Esophagus squamous epithelium (tissue), 5 donors: ENCODE results near the gene CEP78. TPM values are rescaled to one million over a fixed set of nuclear protein-coding genes. Genes with fewer than 3 reads are reported as not detected.

ENCODE experiments used
- DNase-seq: peaks from one replicate; lab custom pipeline; 2025; lab: John Stamatoyannopoulos, UW
- H3K27ac ChIP-seq, 4 donors: fragments of 200-600 bp; sonication (generic); one replicate each; pipeline ENCODE4 v1.5.1; 2016 to 2019; ENCODE audit warnings: mild to moderate bottlenecking in 1 of 4
- H3K27me3 ChIP-seq, 4 donors: fragments of 200-600 bp; sonication (generic); 1 replicate in 3 of 4; 2 replicates in 1 of 4; pipeline versions ENCODE4 v1.5.1 to v1.6.0; 2017 to 2021; ENCODE audit warnings: antibody characterized with exemption in 1 of 4
- H3K36me3 ChIP-seq, 3 donors: fragments of 200-600 bp; sonication (generic); one replicate each; pipeline ENCODE4 v1.5.1; 2016 to 2019
- H3K4me1 ChIP-seq, 3 donors: fragments of 200-600 bp; sonication (generic); one replicate each; pipeline ENCODE4 v1.5.1; 2017 to 2019
- H3K4me3 ChIP-seq, 4 donors: fragments of 200-600 bp; sonication (generic); 1 replicate in 3 of 4; 2 replicates in 1 of 4; pipeline ENCODE4 v1.5.1; 2016 to 2019; ENCODE audit warnings: mild to moderate bottlenecking in 2 of 4, moderate library complexity in 1 of 4
- H3K9me3 ChIP-seq, 3 donors: fragments of 200-600 bp; sonication (generic); one replicate each; pipeline ENCODE4 v1.5.1; 2016 to 2019
- CTCF ChIP-seq, 6 experiments: fragments of 450-650 bp in 4 of 6; fragments of 200-600 bp in 2 of 6; sonication (generic) in 2 of 6; IDR thresholded peaks; one replicate each; pipeline ENCODE4 v1.5.1; 2016 to 2019; ENCODE audit warnings: antibody characterized with exemption in 6 of 6, mild to moderate bottlenecking in 4 of 6, moderate library complexity in 4 of 6
- POLR2A ChIP-seq, 4 donors: fragments of 450-650 bp; IDR thresholded peaks; one replicate each; pipeline ENCODE4 v1.6.1; 2017; ENCODE audit warnings: antibody characterized with exemption in 4 of 4, mild to moderate bottlenecking in 4 of 4, moderate library complexity in 3 of 4
- WGBS, 2 donors: methylation state at CpG; one replicate each; pipeline ENCODE4 v1.1.5; 2018; 5-methylcytosine and 5-hydroxymethylcytosine counted together
- intact Hi-C: fragments of 100-400 bp; cut with DNase I; formaldehyde crosslinking; loops from one replicate; pipeline ENCODE4 v1.15.0; 2022
- total RNA-seq, 4 donors: library from RNA; depleted of rRNA; stranded (reverse); fragments of >200 nt; gene quantifications; one replicate each; pipeline ENCODE4 v1.1.0, GENCODE V29; 2016
- donor health status: DM: yes; HTN: yes; CAD: no.

Gene CEP78
- total RNA-seq, 4 donors from 2014 or later, result 8.6 to 14.6 (median 11.2) TPM

GRCh38 chr9:78306222-78307076 is 70.6 kb downstream of the CEP78 start:
- no peaks in the 10 kb centered on the region for H3K4me1 ChIP-seq
- H3K27me3 ChIP-seq, result no peaks in the 10 kb centered on the region
- DNase-seq, result no peak
- 78 to 96% methylated on average over 12 to 14 of the region's 16 CpGs for WGBS, 2 donors
- intact Hi-C loops, result no loop called here
- no peak overlapping the region for H3K4me3 ChIP-seq
- H3K36me3 ChIP-seq, result peaks cover 0 to 87% (median 0%) of the 10 kb centered on the region in 3 donors
- no peak overlapping the region for H3K27ac ChIP-seq
- no peaks in the 10 kb centered on the region for H3K9me3 ChIP-seq
- TF ChIP-seq POLR2A (IDR thresholded peaks at IDR 0.05) (no peak), CTCF (IDR thresholded peaks at IDR 0.05) (no peak)

- Histone ChIP-seq H3K9me3 (no peaks in the 10 kb centered on the region), H3K27ac (no peak overlapping the region), H3K36me3 (peaks cover 0 to 89% (median 0%) of the 10 kb centered on the region in 3 donors), H3K4me1 (no peaks in the 10 kb centered on the region), H3K4me3 (no peak overlapping the region), H3K27me3 (no peaks in the 10 kb centered on the region)
- intact Hi-C loops, result no loop called here
- TF ChIP-seq CTCF (IDR thresholded peaks at IDR 0.05), result no peak
- no peak for TF ChIP-seq POLR2A (IDR thresholded peaks at IDR 0.05)
- no peak for DNase-seq
- 67 to 89% methylated on average over 2 of the region's 2 CpGs for WGBS, 2 donors
These were observed 71.5 kb downstream of the CEP78 start for GRCh38 chr9:78307360-78307759.

GRCh38 chr9:78309066-78309465 is 73.2 kb downstream of the CEP78 start:
- intact Hi-C loops, result no loop called here
- no peak overlapping the region for H3K4me3 ChIP-seq
- H3K9me3 ChIP-seq, result no peaks in the 10 kb centered on the region
- 83 to 91% methylated on average over 6 of the region's 6 CpGs for WGBS, 2 donors
- TF ChIP-seq POLR2A (IDR thresholded peaks at IDR 0.05) (no peak), CTCF (IDR thresholded peaks at IDR 0.05) (no peak)
- H3K27ac ChIP-seq, result no peak overlapping the region
- peaks cover 0 to 80% (median 0%) of the 10 kb centered on the region in 3 donors for H3K36me3 ChIP-seq
- DNase-seq, result no peak
- H3K4me1 ChIP-seq, result no peaks in the 10 kb centered on the region
- H3K27me3 ChIP-seq, result no peaks in the 10 kb centered on the region

- Histone ChIP-seq H3K27me3 (no peaks in the 10 kb centered on the region), H3K27ac (no peak overlapping the region), H3K9me3 (no peaks in the 10 kb centered on the region), H3K4me3 (no peak overlapping the region), H3K4me1 (no peaks in the 10 kb centered on the region), H3K36me3 (peaks cover 0 to 69% (median 0%) of the 10 kb centered on the region in 3 donors)
- intact Hi-C loops, result no loop called here
- WGBS, 2 donors, result 40 to 100% methylated on average over 1 of the region's 5 CpGs
- DNase-seq, result no peak
- TF ChIP-seq CTCF (IDR thresholded peaks at IDR 0.05), result no peak
- no peak for TF ChIP-seq POLR2A (IDR thresholded peaks at IDR 0.05)
These were observed 75.2 kb downstream of the CEP78 start for GRCh38 chr9:78311075-78311474.

- Histone ChIP-seq H3K4me3 (no peak overlapping the region), H3K27ac (no peak overlapping the region), H3K9me3 (no peaks in the 10 kb centered on the region), H3K4me1 (no peaks in the 10 kb centered on the region), H3K27me3 (no peaks in the 10 kb centered on the region), H3K36me3 (peaks cover 0 to 69% (median 0%) of the 10 kb centered on the region in 3 donors)
- WGBS, 2 donors, result 71% methylated on average over 9 of the region's 9 CpGs
- intact Hi-C loops, result no loop called here
- no peak for DNase-seq
- TF ChIP-seq CTCF (IDR thresholded peaks at IDR 0.05), result no peak
- no peak for TF ChIP-seq POLR2A (IDR thresholded peaks at IDR 0.05)
These were observed 76.1 kb downstream of the CEP78 start for GRCh38 chr9:78311886-78312524.
